ENCODE results near the gene MIDN.
A peak's percentile ranks its signal among the peaks of the same experiment; 100 is the strongest.

The MIDN gene

GRCh38 chr19:1257475-1258162 is 9.2 kb downstream of the MIDN start:
- DNase-seq (ENCODE audit: low read depth in 2 of 3, low spot score in 2 of 3) = no peak

- DNase-seq (ENCODE audit: low read depth in 2 of 3, low spot score in 2 of 3) = no peak
Observed at GRCh38 chr19:1258163-1258492, 9.7 kb downstream of the MIDN start.

- DNase-seq (ENCODE audit: low read depth in 2 of 3, low spot score in 2 of 3) = no peak
Observed at GRCh38 chr19:1258707-1259205, 10.4 kb downstream of the MIDN start.

- DNase-seq (ENCODE audit: low read depth in 2 of 3, low spot score in 2 of 3) = peak in 1 of 3 experiments; percentile 60
Observed at GRCh38 chr19:1259206-1259875, 11.0 kb downstream of the MIDN start.

GRCh38 chr19:1259876-1260748 is 11.7 kb downstream of the MIDN start:
- peak in 1 of 3 experiments; percentile 49 for DNase-seq (ENCODE audit: low read depth in 2 of 3, low spot score in 2 of 3)

- DNase-seq (ENCODE audit: low read depth in 2 of 3, low spot score in 2 of 3) = peak; percentile 90 to 97 (median 94)
Observed at GRCh38 chr19:1260749-1261537, 12.6 kb downstream of the MIDN start.

GRCh38 chr19:1261538-1261797 is 13.1 kb downstream of the MIDN start:
- DNase-seq (ENCODE audit: low read depth in 2 of 3, low spot score in 2 of 3) = no peak

- no peak for DNase-seq (ENCODE audit: low read depth in 2 of 3, low spot score in 2 of 3)
Observed at GRCh38 chr19:1261798-1262622, 13.6 kb downstream of the MIDN start.

- no peak for DNase-seq (ENCODE audit: low read depth in 2 of 3, low spot score in 2 of 3)
Observed at GRCh38 chr19:1262623-1263123, 14.3 kb downstream of the MIDN start.

GRCh38 chr19:1263188-1263587 is 14.8 kb downstream of the MIDN start:
- DNase-seq (ENCODE audit: low read depth in 2 of 3, low spot score in 2 of 3) = no peak

- no peak for DNase-seq (ENCODE audit: low read depth in 2 of 3, low spot score in 2 of 3)
Observed at GRCh38 chr19:1264801-1265614, 16.6 kb downstream of the MIDN start.

- DNase-seq (ENCODE audit: low read depth in 2 of 3, low spot score in 2 of 3) = no peak
Observed at GRCh38 chr19:1265615-1266128, 17.3 kb downstream of the MIDN start.

GRCh38 chr19:1266129-1266915 is 17.9 kb downstream of the MIDN start:
- peak in 1 of 3 experiments; percentile 81 for DNase-seq (ENCODE audit: low read depth in 2 of 3, low spot score in 2 of 3)

- DNase-seq (ENCODE audit: low read depth in 2 of 3, low spot score in 2 of 3) = no peak
Observed at GRCh38 chr19:1266916-1267476, 18.6 kb downstream of the MIDN start.

- DNase-seq (ENCODE audit: low read depth in 2 of 3, low spot score in 2 of 3) = no peak
Observed at GRCh38 chr19:1267477-1268225, 19.3 kb downstream of the MIDN start.

- no peak for DNase-seq (ENCODE audit: low read depth in 2 of 3, low spot score in 2 of 3)
Observed at GRCh38 chr19:1268226-1269064, 20.1 kb downstream of the MIDN start.
